ENCODE results near the gene PARP12.

PARP12 gene

DNA sequence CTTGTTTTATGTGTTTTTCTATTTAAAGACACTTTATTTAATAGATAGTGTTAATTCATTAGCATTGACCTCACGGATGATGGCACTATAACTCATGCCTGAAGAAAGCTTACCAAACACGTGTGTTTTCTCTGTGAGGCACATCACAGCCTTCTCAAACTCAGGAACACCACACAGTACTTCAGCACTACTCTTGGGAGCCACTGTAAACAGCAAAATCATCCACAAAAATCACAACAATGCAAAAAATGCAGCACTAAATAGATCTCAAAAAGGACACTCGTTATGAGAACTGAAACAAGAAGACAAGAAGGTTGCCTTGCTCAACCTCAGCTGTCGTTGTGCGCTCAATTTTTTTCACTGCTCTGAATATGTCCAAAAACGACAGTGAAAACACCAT, 12.0 kb upstream of the PARP12 start:
- Mint-ChIP-seq H3K27ac (no peak overlapping the region), H3K4me3 (no peak overlapping the region), H3K9me3 (peaks cover 8% of the 10 kb centered on the region), H3K27me3 (ENCODE audit: low read depth) (peaks cover 8% of the 10 kb centered on the region), H3K36me3 (ENCODE audit: low read depth) (no peaks in the 10 kb centered on the region), H3K4me1 (no peaks in the 10 kb centered on the region)
- TF ChIP-seq, protein P1, sequence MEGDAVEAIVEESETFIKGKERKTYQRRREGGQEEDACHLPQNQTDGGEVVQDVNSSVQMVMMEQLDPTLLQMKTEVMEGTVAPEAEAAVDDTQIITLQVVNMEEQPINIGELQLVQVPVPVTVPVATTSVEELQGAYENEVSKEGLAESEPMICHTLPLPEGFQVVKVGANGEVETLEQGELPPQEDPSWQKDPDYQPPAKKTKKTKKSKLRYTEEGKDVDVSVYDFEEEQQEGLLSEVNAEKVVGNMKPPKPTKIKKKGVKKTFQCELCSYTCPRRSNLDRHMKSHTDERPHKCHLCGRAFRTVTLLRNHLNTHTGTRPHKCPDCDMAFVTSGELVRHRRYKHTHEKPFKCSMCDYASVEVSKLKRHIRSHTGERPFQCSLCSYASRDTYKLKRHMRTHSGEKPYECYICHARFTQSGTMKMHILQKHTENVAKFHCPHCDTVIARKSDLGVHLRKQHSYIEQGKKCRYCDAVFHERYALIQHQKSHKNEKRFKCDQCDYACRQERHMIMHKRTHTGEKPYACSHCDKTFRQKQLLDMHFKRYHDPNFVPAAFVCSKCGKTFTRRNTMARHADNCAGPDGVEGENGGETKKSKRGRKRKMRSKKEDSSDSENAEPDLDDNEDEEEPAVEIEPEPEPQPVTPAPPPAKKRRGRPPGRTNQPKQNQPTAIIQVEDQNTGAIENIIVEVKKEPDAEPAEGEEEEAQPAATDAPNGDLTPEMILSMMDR (IDR thresholded peaks at IDR 0.05; ENCODE audit: unreplicated experiment in 3 of 3) = no peak

- no peak overlapping the region for H3K27ac Mint-ChIP-seq
- TF ChIP-seq, protein P1 (IDR thresholded peaks at IDR 0.05; ENCODE audit: unreplicated experiment in 3 of 3) = no peak
- no peaks in the 10 kb centered on the region for H3K4me1 Mint-ChIP-seq
- H3K36me3 Mint-ChIP-seq (ENCODE audit: low read depth) = no peaks in the 10 kb centered on the region
- H3K4me3 Mint-ChIP-seq = no peak overlapping the region
- peaks cover 37% of the 10 kb centered on the region for H3K9me3 Mint-ChIP-seq
- H3K27me3 Mint-ChIP-seq (ENCODE audit: low read depth) = peaks cover 7% of the 10 kb centered on the region
These were observed 7.8 kb upstream of the PARP12 start for GRCh38 chr7:140070546-140070945.

DNA sequence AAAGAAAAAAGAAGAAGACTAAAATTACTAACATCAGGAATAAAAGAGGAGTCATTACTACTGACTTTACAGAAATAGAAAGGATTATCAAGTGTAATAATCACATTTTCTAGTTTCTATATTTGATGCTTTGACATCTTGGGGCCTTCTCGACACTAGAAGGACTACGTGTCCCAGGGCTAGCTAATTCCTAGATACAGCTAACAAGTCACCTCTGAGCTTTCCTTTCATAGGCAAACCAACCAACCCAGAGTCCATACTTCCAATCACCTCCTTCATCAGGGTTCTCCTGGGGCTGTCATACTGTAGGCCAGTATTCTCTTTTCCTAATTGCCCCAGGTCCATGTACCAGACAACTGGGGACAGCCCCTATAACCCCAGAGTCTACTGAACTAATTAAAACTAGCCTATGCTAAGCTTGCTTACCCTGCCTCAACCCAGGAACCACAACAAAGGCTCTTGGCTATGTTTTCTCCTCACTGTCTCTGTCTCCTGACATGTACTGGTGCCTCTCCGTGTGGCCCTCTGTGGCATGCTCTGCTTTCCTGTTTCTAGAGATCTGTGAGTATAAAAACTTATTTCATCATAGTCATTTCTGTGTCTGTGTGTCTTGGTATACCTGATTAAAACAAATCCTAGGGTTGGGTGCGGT, 6.7 kb upstream of the PARP12 start:
- TF ChIP-seq, protein P1 (IDR thresholded peaks at IDR 0.05; ENCODE audit: unreplicated experiment in 3 of 3) = no peak
- Mint-ChIP-seq H3K27me3 (ENCODE audit: low read depth) (peaks cover 7% of the 10 kb centered on the region), H3K9me3 (peaks cover 34% of the 10 kb centered on the region), H3K4me1 (no peaks in the 10 kb centered on the region), H3K4me3 (no peak overlapping the region), H3K36me3 (ENCODE audit: low read depth) (no peaks in the 10 kb centered on the region), H3K27ac (no peak overlapping the region)

GRCh38 chr7:140068033-140068432, 5.3 kb upstream of the PARP12 start:
- H3K27me3 Mint-ChIP-seq (ENCODE audit: low read depth) = peaks cover 11% of the 10 kb centered on the region
- peaks cover 38% of the 10 kb centered on the region for H3K9me3 Mint-ChIP-seq
- H3K4me1 Mint-ChIP-seq = no peaks in the 10 kb centered on the region
- TF ChIP-seq, protein P1 (IDR thresholded peaks at IDR 0.05; ENCODE audit: unreplicated experiment in 3 of 3) = no peak
- H3K4me3 Mint-ChIP-seq = no peak overlapping the region
- no peaks in the 10 kb centered on the region for H3K36me3 Mint-ChIP-seq (ENCODE audit: low read depth)
- no peak overlapping the region for H3K27ac Mint-ChIP-seq

GRCh38 chr7:140067052-140067451, 4.3 kb upstream of the PARP12 start:
- Mint-ChIP-seq H3K36me3 (ENCODE audit: low read depth) (no peaks in the 10 kb centered on the region), H3K4me1 (no peaks in the 10 kb centered on the region)
- TF ChIP-seq, protein P1 (IDR thresholded peaks at IDR 0.05; ENCODE audit: unreplicated experiment in 3 of 3) = no peak

GRCh38 chr7:140062118-140062527, 628 bp downstream of the PARP12 start:
- peaks cover 20% of the 10 kb centered on the region for H3K9me3 Mint-ChIP-seq
- TF ChIP-seq, protein P1 (IDR thresholded peaks at IDR 0.05; ENCODE audit: unreplicated experiment in 3 of 3) = no peak
- H3K36me3 Mint-ChIP-seq (ENCODE audit: low read depth) = no peaks in the 10 kb centered on the region
- no peak overlapping the region for H3K27ac Mint-ChIP-seq
- peaks cover 12% of the 10 kb centered on the region for H3K4me1 Mint-ChIP-seq
- H3K4me3 Mint-ChIP-seq = peak overlapping the region; percentile 54 to 77 (median 72)
- peaks cover 27% of the 10 kb centered on the region for H3K27me3 Mint-ChIP-seq (ENCODE audit: low read depth)

More at GRCh38 chr7:140067052-140067451, 4.3 kb upstream of the PARP12 start:
- peaks cover 11% of the 10 kb centered on the region for H3K27me3 Mint-ChIP-seq (ENCODE audit: low read depth)
- no peak overlapping the region for H3K27ac Mint-ChIP-seq
- peaks cover 38% of the 10 kb centered on the region for H3K9me3 Mint-ChIP-seq
- no peak overlapping the region for H3K4me3 Mint-ChIP-seq
